Activated CD4-positive, alpha-beta memory T cell treated with anti-CD3 and anti-CD28 coated beads for 36 hours (primary cell): ENCODE data around the gene SNRNP25. TPM values are rescaled to one million over a fixed set of nuclear protein-coding genes. Genes with fewer than 3 reads are reported as not detected.

Experiments used
- CTCF ChIA-PET: fragments of 350-600 bp; sonication (Branson Sonifier 250); formaldehyde crosslinking; loops from one replicate; lab custom pipeline; 2021; ENCODE audit warnings: antibody characterized with exemption, inconsistent platforms; lab: Charles Lee
- POLR2A ChIA-PET: fragments of 350-600 bp; sonication (Branson Sonifier 250); formaldehyde crosslinking; loops from one replicate; lab custom pipeline; 2021; ENCODE audit warnings: antibody characterized with exemption; lab: Charles Lee
- DNase-seq: peaks from one replicate; pipeline ENCODE4 v3.0.0-alpha.2; 2020
- H3K27ac Mint-ChIP-seq: one replicate; pipeline ENCODE4 v1.8.0; 2021; ENCODE audit warnings: mixed read lengths
- H3K27me3 Mint-ChIP-seq: one replicate; pipeline ENCODE4 v1.8.0; 2021; ENCODE audit warnings: mixed read lengths
- H3K36me3 Mint-ChIP-seq: one replicate; pipeline ENCODE4 v1.8.0; 2021; ENCODE audit warnings: mixed read lengths
- H3K4me1 Mint-ChIP-seq: one replicate; pipeline ENCODE4 v1.8.0; 2021; ENCODE audit warnings: low read depth, mixed read lengths
- H3K4me3 Mint-ChIP-seq: one replicate; pipeline ENCODE4 v1.8.0; 2021; ENCODE audit warnings: mild to moderate bottlenecking, mixed read lengths
- H3K9me3 Mint-ChIP-seq: one replicate; pipeline ENCODE4 v1.8.0; 2021; ENCODE audit warnings: mixed read lengths
- intact Hi-C: fragments of 100-400 bp; cut with micrococcal nuclease; formaldehyde crosslinking; loops from one replicate; pipeline ENCODE4 v1.15.1; 2023
- microRNA-seq: library from miRNA; unstranded; fragments of <30 nt; microRNA quantifications from one replicate; pipeline ENCODE4 v1.2.0, GENCODE V29; 2022; ENCODE audit warnings: borderline number of aligned reads, borderline microRNAs expressed, borderline replicate concordance
- total RNA-seq, 2 experiments: library from RNA; stranded (reverse); gene quantifications; one replicate each; pipeline ENCODE4 v1.2.3, GENCODE V29; 2021

Gene SNRNP25
- total RNA-seq, 2 experiments from 2014 or later = 48.5 to 51.1 TPM

DNA sequence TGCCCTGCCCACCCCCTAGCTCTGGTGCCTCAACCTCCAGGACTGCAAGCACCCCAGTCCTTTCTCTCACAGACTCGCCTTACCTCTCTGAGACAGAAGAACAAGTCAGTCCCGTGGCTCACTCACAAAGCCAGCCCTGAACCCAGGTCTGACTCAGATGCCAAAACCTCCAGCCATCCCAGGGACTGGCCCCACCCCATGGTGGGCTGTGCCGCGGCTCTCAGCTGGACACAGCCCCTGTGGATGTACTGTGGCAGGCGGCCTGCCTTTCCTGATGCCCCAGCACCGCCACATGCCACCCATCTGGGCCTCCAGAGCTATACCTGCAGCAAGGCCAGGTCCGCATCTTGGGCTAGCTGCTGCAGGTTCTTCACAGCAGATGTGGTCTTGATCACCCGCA lies 44.2 kb downstream of the SNRNP25 start:
- DNase-seq = no peak
- H3K4me1 Mint-ChIP-seq = peaks cover 3% of the 10 kb centered on the region
- H3K36me3 Mint-ChIP-seq = peaks cover 15% of the 10 kb centered on the region
- intact Hi-C loops = loop anchor here (1.0 kb wide), 1 partner anchor 33 kb away; no protein-coding TSS in a partner anchor
- no peaks in the 10 kb centered on the region for H3K27me3 Mint-ChIP-seq
- no peak overlapping the region for H3K27ac Mint-ChIP-seq
- ChIA-PET POLR2A (interaction anchor here (0.7 kb wide), 1 partner anchor 20 kb away, joined by 3 read pairs; no protein-coding TSS in a partner anchor), CTCF (interaction anchor here (0.7 to 12.2 kb wide), 15 partner anchors 10 to 264 kb away, joined by 3 to 384 read pairs (median 13); partner anchors contain the start of genes MPG and RHBDF1)
- H3K4me3 Mint-ChIP-seq = no peak overlapping the region
- H3K9me3 Mint-ChIP-seq = no peaks in the 10 kb centered on the region

GRCh38 chr16:100989-101388 lies 47.4 kb downstream of the SNRNP25 start:
- H3K4me3 Mint-ChIP-seq = no peak overlapping the region
- DNase-seq = no peak
- intact Hi-C loops = no loop called here
- no peaks in the 10 kb centered on the region for H3K9me3 Mint-ChIP-seq
- CTCF ChIA-PET = interaction anchor here (12.2 kb wide), 1 partner anchor 34 kb away, joined by 384 read pairs; the partner anchor contains the start of gene RHBDF1
- peaks cover 3% of the 10 kb centered on the region for H3K4me1 Mint-ChIP-seq
- H3K27me3 Mint-ChIP-seq = no peaks in the 10 kb centered on the region
- H3K36me3 Mint-ChIP-seq = peaks cover 21% of the 10 kb centered on the region
- H3K27ac Mint-ChIP-seq = no peak overlapping the region
- POLR2A ChIA-PET = no interaction called here

GRCh38 chr16:101586-101985 lies 48.0 kb downstream of the SNRNP25 start:
- CTCF ChIA-PET = interaction anchor here (12.2 kb wide), 1 partner anchor 34 kb away, joined by 384 read pairs; the partner anchor contains the start of gene RHBDF1
- Mint-ChIP-seq H3K4me1 (peaks cover 3% of the 10 kb centered on the region), H3K9me3 (no peaks in the 10 kb centered on the region), H3K36me3 (peaks cover 22% of the 10 kb centered on the region), H3K27me3 (no peaks in the 10 kb centered on the region), H3K27ac (no peak overlapping the region), H3K4me3 (no peak overlapping the region)
- no peak for DNase-seq
- POLR2A ChIA-PET = no interaction called here
- intact Hi-C loops = no loop called here

GRCh38 chr16:102060-102855 lies 48.6 kb downstream of the SNRNP25 start:
- ChIA-PET CTCF (interaction anchor here (0.6 to 12.2 kb wide), 2 partner anchors 18 to 35 kb away, joined by 3 to 384 read pairs; partner anchors contain the start of gene RHBDF1), POLR2A (no interaction called here)

GRCh38 chr16:104355-104754 lies 50.7 kb downstream of the SNRNP25 start:
- intact Hi-C loops = no loop called here

More at GRCh38 chr16:102060-102855, 48.6 kb downstream of the SNRNP25 start:
- no peak for DNase-seq
- intact Hi-C loops = no loop called here
- H3K27me3 Mint-ChIP-seq = no peaks in the 10 kb centered on the region
- no peak overlapping the region for H3K27ac Mint-ChIP-seq
- H3K4me3 Mint-ChIP-seq = no peak overlapping the region
- H3K9me3 Mint-ChIP-seq = no peaks in the 10 kb centered on the region
- peaks cover 3% of the 10 kb centered on the region for H3K4me1 Mint-ChIP-seq
- H3K36me3 Mint-ChIP-seq = peaks cover 20% of the 10 kb centered on the region

DNA sequence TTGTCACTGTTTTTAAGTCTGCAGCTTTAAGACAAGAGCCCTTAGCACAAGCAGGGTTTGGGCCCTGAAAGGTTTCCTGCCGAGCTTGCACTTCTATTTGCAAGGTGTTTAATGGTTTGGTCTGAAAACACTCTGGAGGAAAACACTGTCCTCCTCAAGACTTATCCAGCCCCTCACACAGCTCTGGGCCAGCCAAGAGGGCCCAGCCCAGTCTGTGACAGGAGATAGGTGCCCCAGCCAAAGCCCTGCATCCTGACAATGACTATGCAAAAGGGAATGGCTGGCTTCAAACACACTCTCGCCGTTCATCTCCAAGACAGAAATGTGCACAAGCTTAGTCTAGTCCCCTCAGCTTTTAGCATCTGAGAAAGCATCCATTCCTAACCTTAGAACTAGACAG lies 51.3 kb downstream of the SNRNP25 start:
- Mint-ChIP-seq H3K36me3 (peaks cover 14% of the 10 kb centered on the region), H3K27me3 (no peaks in the 10 kb centered on the region), H3K27ac (no peak overlapping the region), H3K9me3 (no peaks in the 10 kb centered on the region), H3K4me1 (no peaks in the 10 kb centered on the region), H3K4me3 (no peak overlapping the region)
- intact Hi-C loops = loop anchor here (5.0 kb wide), 1 partner anchor 257 kb away; no protein-coding TSS in a partner anchor
- DNase-seq = no peak
- CTCF ChIA-PET = interaction anchor here (0.7 to 7.0 kb wide), 7 partner anchors 9 to 257 kb away, joined by 3 to 66 read pairs (median 18); no protein-coding TSS in a partner anchor
- POLR2A ChIA-PET = no interaction called here

More at GRCh38 chr16:104355-104754, 50.7 kb downstream of the SNRNP25 start:
- POLR2A ChIA-PET = no interaction called here
- peaks cover 10% of the 10 kb centered on the region for H3K36me3 Mint-ChIP-seq
- no peaks in the 10 kb centered on the region for H3K4me1 Mint-ChIP-seq
- no peak overlapping the region for H3K27ac Mint-ChIP-seq
- H3K9me3 Mint-ChIP-seq = no peaks in the 10 kb centered on the region
- H3K27me3 Mint-ChIP-seq = no peaks in the 10 kb centered on the region
- no peak overlapping the region for H3K4me3 Mint-ChIP-seq
- no peak for DNase-seq
- CTCF ChIA-PET = interaction anchor here (0.7 to 7.0 kb wide), 6 partner anchors 8 to 258 kb away, joined by 3 to 66 read pairs (median 34); no protein-coding TSS in a partner anchor

DNA sequence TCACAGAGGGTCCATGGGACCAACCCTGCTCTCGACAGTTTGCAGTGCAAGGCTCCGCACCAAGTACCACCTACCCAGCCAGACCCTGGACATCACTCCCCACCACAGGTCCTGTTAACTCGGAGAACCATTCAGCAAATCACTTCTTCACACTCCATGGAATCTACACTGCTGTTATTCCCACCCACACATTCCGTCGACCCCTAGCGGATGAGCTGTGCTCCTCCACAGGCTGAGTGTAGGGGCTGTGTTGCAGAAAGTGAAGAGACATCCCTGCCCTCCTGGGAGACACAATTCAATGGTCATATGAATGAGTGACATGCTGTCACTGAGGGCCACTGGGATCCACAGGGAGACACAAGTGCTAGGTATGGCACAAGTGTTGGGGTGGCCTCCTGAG lies 51.9 kb downstream of the SNRNP25 start:
- ChIA-PET CTCF (interaction anchor here (0.7 to 7.0 kb wide), 8 partner anchors 10 to 257 kb away, joined by 3 to 66 read pairs (median 14); partner anchors contain the start of gene POLR3K), POLR2A (no interaction called here)
- intact Hi-C loops = loop anchor here (5.0 kb wide), 1 partner anchor 257 kb away; no protein-coding TSS in a partner anchor
- Mint-ChIP-seq H3K27me3 (no peaks in the 10 kb centered on the region), H3K36me3 (peaks cover 17% of the 10 kb centered on the region), H3K4me1 (no peaks in the 10 kb centered on the region), H3K4me3 (no peak overlapping the region), H3K9me3 (no peaks in the 10 kb centered on the region), H3K27ac (no peak overlapping the region)
- no peak for DNase-seq

GRCh38 chr16:106623-107324 lies 53.1 kb downstream of the SNRNP25 start:
- Mint-ChIP-seq H3K36me3 (peaks cover 14% of the 10 kb centered on the region), H3K27ac (no peak overlapping the region), H3K27me3 (no peaks in the 10 kb centered on the region), H3K4me3 (no peak overlapping the region), H3K4me1 (no peaks in the 10 kb centered on the region), H3K9me3 (no peaks in the 10 kb centered on the region)
- CTCF ChIA-PET = interaction anchor here (0.6 to 7.0 kb wide), 48 partner anchors 9 to 543 kb away, joined by 3 to 66 read pairs (median 4); partner anchors contain the start of genes AXIN1, HBQ1, LUC7L and NPRL3
- POLR2A ChIA-PET = interaction anchor here (0.6 to 1.2 kb wide), 3 partner anchors 10 to 21 kb away, joined by 3 read pairs; no protein-coding TSS in a partner anchor
- intact Hi-C loops = loop anchor here (2.0 to 5.0 kb wide), 2 partner anchors 74 to 256 kb away; partner anchors contain the start of gene HBQ1
- DNase-seq = peak; percentile 62

Small RNA genes lying within 50 kb of the gene (microRNA-seq; reads per million reads assigned to microRNA genes)
- gene MIR6859-4 = not detected

Other genes starting within 250 kb of the SNRNP25 start
- gene POLR3K, start 220 bp upstream of the SNRNP25 start, total RNA-seq = 10 to 100 TPM; 39.9 to 45.3 TPM
- gene RHBDF1, start 18.8 kb downstream of the SNRNP25 start, total RNA-seq = under 1 TPM in 1 of 2 experiments, not detected in 1; 0.43 TPM
- gene MPG, start 24.4 kb downstream of the SNRNP25 start, total RNA-seq = 10 to 100 TPM; 53.1 to 58.7 TPM
- 10 to 100 TPM; 36.6 to 42.9 TPM for gene NPRL3, start 84.8 kb downstream of the SNRNP25 start, total RNA-seq
- not detected for gene HBZ, start 98.8 kb downstream of the SNRNP25 start, total RNA-seq
- not detected for gene HBM, start 112.2 kb downstream of the SNRNP25 start, total RNA-seq
- gene HBA2, start 119.0 kb downstream of the SNRNP25 start, total RNA-seq = not detected
- gene HBA1, start 122.9 kb downstream of the SNRNP25 start, total RNA-seq = not detected
- not detected for gene HBQ1, start 126.6 kb downstream of the SNRNP25 start, total RNA-seq
- gene LUC7L, start 175.6 kb downstream of the SNRNP25 start, total RNA-seq = 10 to 100 TPM; 57.0 to 60.8 TPM
- 10 to 100 TPM; 15.7 to 18.4 TPM for gene FAM234A, start 181.0 kb downstream of the SNRNP25 start, total RNA-seq
- gene RGS11, start 222.1 kb downstream of the SNRNP25 start, total RNA-seq = under 1 TPM in 1 of 2 experiments, not detected in 1; 0.14 TPM
- gene ARHGDIG, start 226.8 kb downstream of the SNRNP25 start, total RNA-seq = not detected
- gene PDIA2, start 229.3 kb downstream of the SNRNP25 start, total RNA-seq = not detected